Right lobe of liver (tissue), 4 donors: ENCODE measurements around the gene FAM219A.
A peak's percentile ranks its signal among the peaks of the same experiment; 100 is the strongest.

Experiments used
- CTCF ChIP-seq, 4 donors: fragments of 200-600 bp in 3 of 4; fragments of 450-650 bp in 1 of 4; IDR thresholded peaks; one replicate each; pipeline versions ENCODE4 v1.5.1 to v1.8.0; 2016 to 2022; ENCODE audit warnings: antibody characterized with exemption in 4 of 4, mild to moderate bottlenecking in 2 of 4
- POLR2A ChIP-seq: fragments of 450-650 bp; IDR thresholded peaks from one replicate; pipeline ENCODE4 v1.6.1; 2017; ENCODE audit warnings: antibody characterized with exemption, mild to moderate bottlenecking
- donor health status: DM: no; HTN: no; CAD: no.
- donor health status: DM: no; HTN: no; CAD: no.
- donor health status: DM: no; HTN: yes; CAD: no.

DNA sequence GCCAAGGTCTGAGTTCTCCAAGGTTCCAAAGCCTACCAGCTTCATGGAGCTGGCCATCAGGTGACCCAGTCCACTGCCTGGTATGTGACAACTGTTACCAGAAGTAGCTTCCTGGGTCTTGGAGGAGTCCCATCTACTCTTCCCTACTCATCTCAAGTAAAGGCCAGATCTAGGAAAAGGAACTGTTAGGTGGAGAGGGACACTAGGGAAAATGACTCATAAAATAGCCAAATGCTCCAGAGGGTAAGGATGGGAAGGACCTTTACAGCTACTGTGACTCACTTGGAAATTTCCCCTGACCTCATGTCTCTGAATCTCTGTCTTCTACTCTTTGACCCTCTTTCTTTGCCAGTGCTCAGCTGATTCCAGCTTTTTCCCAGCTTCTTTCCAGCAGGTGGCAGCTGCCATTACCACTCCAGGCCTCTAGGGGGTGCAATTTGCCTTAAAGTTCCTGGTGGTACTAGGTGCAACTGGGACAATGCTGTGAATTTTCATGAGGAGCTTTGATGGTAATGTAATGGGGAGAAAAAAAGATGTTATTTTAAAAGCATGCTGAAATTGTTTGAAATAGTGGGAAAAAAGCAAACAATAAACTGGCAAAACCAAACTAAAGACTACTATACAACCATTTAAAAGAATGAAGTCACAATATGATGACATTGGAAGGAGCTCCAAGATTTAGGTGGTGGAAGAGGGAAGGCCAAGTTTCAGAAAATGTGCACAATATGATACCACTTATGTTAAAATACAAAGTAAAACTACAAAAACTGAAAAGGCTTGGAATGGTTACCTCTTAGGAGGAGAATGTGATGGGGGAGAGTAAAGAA is 54.6 kb downstream of the FAM219A start:
- peak; percentile 97 to 99 (median 98) for TF ChIP-seq CTCF (IDR thresholded peaks at IDR 0.05)
- TF ChIP-seq POLR2A: no peak
